Gastrocnemius medialis (tissue), 4 donors: Measurements from ENCODE around the gene HERC3. TPM values are rescaled to one million over a fixed set of nuclear protein-coding genes. Genes with fewer than 3 reads are reported as not detected.

Source experiments
- ATAC-seq, 2 donors: fragments of 150-250 bp; one replicate each; pipeline ENCODE4 v1.9.1; 2016
- DNase-seq, 2 donors: peaks; one replicate each; pipeline ENCODE4 v3.0.0-alpha.2; 2019
- H3K27ac ChIP-seq, 4 donors: fragments of 200-600 bp; sonication (generic); 1 replicate in 1 of 4; 2 replicates in 3 of 4; pipeline ENCODE4 v1.5.1; 2016 to 2018; ENCODE audit warnings: mild to moderate bottlenecking in 2 of 4, moderate library complexity in 1 of 4
- H3K27me3 ChIP-seq, 3 donors: fragments of 200-600 bp; sonication (generic) in 2 of 3; 1 replicate in 1 of 3; 2 replicates in 2 of 3; pipeline versions ENCODE4 v1.5.1 to v1.6.0; 2016 to 2019; ENCODE audit warnings: mild to moderate bottlenecking in 1 of 3, moderate library complexity in 1 of 3
- H3K36me3 ChIP-seq, 2 donors: fragments of 200-600 bp; sonication (generic) in 1 of 2; one replicate each; pipeline ENCODE4 v1.5.1; 2017 to 2018
- H3K4me1 ChIP-seq, 2 donors: fragments of 200-600 bp; sonication (generic) in 1 of 2; one replicate each; pipeline ENCODE4 v1.5.1; 2016 to 2017; ENCODE audit warnings: mild to moderate bottlenecking in 2 of 2
- H3K4me3 ChIP-seq, 4 donors: fragments of 200-600 bp; sonication (generic) in 3 of 4; 1 replicate in 1 of 4; 2 replicates in 3 of 4; pipeline ENCODE4 v1.5.1; 2016 to 2019; ENCODE audit warnings: mild to moderate bottlenecking in 2 of 4
- H3K9me3 ChIP-seq, 3 donors: fragments of 200-600 bp; sonication (generic) in 2 of 3; 1 replicate in 1 of 3; 2 replicates in 2 of 3; pipeline ENCODE4 v1.5.1; 2016 to 2019
- CTCF ChIP-seq, 5 experiments: fragments of 450-650 bp in 3 of 5; fragments of 200-600 bp in 2 of 5; sonication (generic) in 2 of 5; IDR thresholded peaks in 4 of 5; conservative IDR thresholded peaks in 1 of 5; 1 replicate in 4 of 5; 2 replicates in 1 of 5; pipeline ENCODE4 v1.5.1; 2016 to 2019; ENCODE audit warnings: antibody characterized with exemption in 5 of 5, mild to moderate bottlenecking in 3 of 5, moderate library complexity in 3 of 5
- POLR2A ChIP-seq, 2 donors: fragments of 450-650 bp; IDR thresholded peaks; one replicate each; pipeline ENCODE4 v1.6.1; 2017; ENCODE audit warnings: antibody characterized with exemption in 2 of 2, mild to moderate bottlenecking in 2 of 2, moderate library complexity in 2 of 2
- in situ Hi-C, 4 donors: fragments of 200-750 bp; cut with MboI; loops; one replicate each; pipeline versions ENCODE4 v1.15.0 to v1.8.0; 2017; ENCODE audit warnings: low sequenced_read_pairs in 4 of 4
- intact Hi-C: fragments of 100-400 bp; cut with DNase I; formaldehyde crosslinking; loops from one replicate; pipeline ENCODE4 v1.15.1; 2023; ENCODE audit warnings: low total_unique reads
- total RNA-seq, 4 donors: library from RNA; depleted of rRNA; stranded (reverse); fragments of >200 nt; gene quantifications; one replicate each; pipeline versions ENCODE4 v1.1.0 to v1.2.3, GENCODE V29; 2016

Gene HERC3
- total RNA-seq, 4 donors from 2014 or later = 16.2 to 32.3 (median 21.9) TPM

GRCh38 chr4:88592600-88593448 lies 544 bp downstream of the HERC3 start:
- DNase-seq (peak; percentile 74 to 81), ATAC-seq (peak; percentile 74 to 79)
- TF ChIP-seq CTCF (IDR thresholded peaks at IDR 0.05 in 4 of 5, conservative IDR thresholded peaks at IDR 0.05 in 1 of 5) (no peak), POLR2A (IDR thresholded peaks at IDR 0.05) (peak; percentile 75 to 78)
- Histone ChIP-seq H3K9me3 (no peaks in the 10 kb centered on the region), H3K27ac (peak overlapping the region; percentile 91 to 95 (median 92)), H3K4me1 (peaks cover 23 to 26% of the 10 kb centered on the region in 2 donors), H3K36me3 (peaks cover 0 to 9% of the 10 kb centered on the region in 2 donors), H3K27me3 (no peaks in the 10 kb centered on the region), H3K4me3 (peak overlapping the region; percentile 72 to 91 (median 82))
- intact Hi-C loops (loop anchor here (1.0 to 10.0 kb wide), 6 partner anchors 17 to 519 kb away; partner anchors contain the start of genes PPM1K, PYURF and TIGD2), in situ Hi-C loops (no loop called here)

GRCh38 chr4:88597970-88598660 lies 5.8 kb downstream of the HERC3 start:
- TF ChIP-seq CTCF (IDR thresholded peaks at IDR 0.05 in 4 of 5, conservative IDR thresholded peaks at IDR 0.05 in 1 of 5) (no peak), POLR2A (IDR thresholded peaks at IDR 0.05) (no peak)
- Histone ChIP-seq H3K9me3 (no peaks in the 10 kb centered on the region), H3K27ac (peak overlapping the region in 2 of 4 donors; percentile 47 to 70), H3K36me3 (peaks cover 0 to 9% of the 10 kb centered on the region in 2 donors), H3K4me1 (peaks cover 45 to 48% of the 10 kb centered on the region in 2 donors), H3K4me3 (no peak overlapping the region), H3K27me3 (no peaks in the 10 kb centered on the region)
- no peak for ATAC-seq
- no peak for DNase-seq
- in situ Hi-C loops (no loop called here), intact Hi-C loops (loop anchor here (10.0 kb wide), 1 partner anchor 353 kb away; no protein-coding TSS in a partner anchor)

- ATAC-seq (peak; percentile 67 to 83), DNase-seq (no peak)
- Histone ChIP-seq H3K36me3 (peaks cover 0 to 9% of the 10 kb centered on the region in 2 donors), H3K4me1 (peaks cover 36 to 39% of the 10 kb centered on the region in 2 donors), H3K9me3 (no peaks in the 10 kb centered on the region), H3K27ac (peak overlapping the region; percentile 47 to 70 (median 62)), H3K27me3 (no peaks in the 10 kb centered on the region), H3K4me3 (no peak overlapping the region)
- TF ChIP-seq CTCF (IDR thresholded peaks at IDR 0.05 in 4 of 5, conservative IDR thresholded peaks at IDR 0.05 in 1 of 5) (no peak), POLR2A (IDR thresholded peaks at IDR 0.05) (no peak)
- in situ Hi-C loops = no loop called here
- intact Hi-C loops = loop anchor here (10.0 kb wide), 1 partner anchor 354 kb away; no protein-coding TSS in a partner anchor
Measured at GRCh38 chr4:88599298-88599697, 7.0 kb downstream of the HERC3 start.

- H3K4me3 ChIP-seq = peak overlapping the region in 1 of 4 donors; percentile 24
- H3K4me1 ChIP-seq = peaks cover 36 to 39% of the 10 kb centered on the region in 2 donors
Measured at GRCh38 chr4:88599714-88600113, 7.4 kb downstream of the HERC3 start.

More at GRCh38 chr4:88599714-88600113, 7.4 kb downstream of the HERC3 start:
- H3K9me3 ChIP-seq = no peaks in the 10 kb centered on the region
- H3K27me3 ChIP-seq = no peaks in the 10 kb centered on the region
- peaks cover 0 to 9% of the 10 kb centered on the region in 2 donors for H3K36me3 ChIP-seq
- intact Hi-C loops (loop anchor here (10.0 kb wide), 1 partner anchor 355 kb away; no protein-coding TSS in a partner anchor), in situ Hi-C loops (no loop called here)
- no peak for DNase-seq
- no peak for TF ChIP-seq POLR2A (IDR thresholded peaks at IDR 0.05)
- no peak for TF ChIP-seq CTCF (IDR thresholded peaks at IDR 0.05 in 4 of 5, conservative IDR thresholded peaks at IDR 0.05 in 1 of 5)
- peak; percentile 26 to 37 for ATAC-seq
- H3K27ac ChIP-seq = peak overlapping the region; percentile 47 to 70 (median 62)
